Right renal pelvis (tissue), 4 donors: ENCODE data around the gene NEDD4L. TPM values are rescaled to one million over a fixed set of nuclear protein-coding genes. Genes with fewer than 3 reads are reported as not detected.
"Not testable (repeated sequence)": the region's sequence is repeated elsewhere in the genome, so short reads cannot be mapped to it uniquely, and the experiment has no call there.

Experiments used
- DNase-seq, 4 donors: peaks; one replicate each; pipeline ENCODE4 v3.0.0-alpha.2; 2013; ENCODE audit warnings: low read depth in 4 of 4, low spot score in 3 of 4, missing footprints in 1 of 4
- polyA plus RNA-seq, 4 donors: library from polyadenylated mRNA; unstranded; fragments of 120-200 nt; gene quantifications; one replicate each; pipeline ENCODE4 v1.2.1, GENCODE V29; 2013; ENCODE audit not compliant: insufficient read length in 4 of 4

Gene NEDD4L
- polyA plus RNA-seq, 4 donors: 108 to 168 (median 130) TPM

- DNase-seq: no peak
Measured at GRCh38 chr18:58379443-58379842, 335.4 kb downstream of the NEDD4L start.

GRCh38 chr18:58380113-58380512 lies 336.1 kb downstream of the NEDD4L start:
- DNase-seq: not testable (repeated sequence)

- DNase-seq: no peak
Measured at GRCh38 chr18:58381676-58382411, 337.8 kb downstream of the NEDD4L start.

GRCh38 chr18:58382446-58382845 lies 338.4 kb downstream of the NEDD4L start:
- DNase-seq: no peak

- DNase-seq: no peak
Measured at GRCh38 chr18:58385472-58385871, 341.4 kb downstream of the NEDD4L start.

DNA sequence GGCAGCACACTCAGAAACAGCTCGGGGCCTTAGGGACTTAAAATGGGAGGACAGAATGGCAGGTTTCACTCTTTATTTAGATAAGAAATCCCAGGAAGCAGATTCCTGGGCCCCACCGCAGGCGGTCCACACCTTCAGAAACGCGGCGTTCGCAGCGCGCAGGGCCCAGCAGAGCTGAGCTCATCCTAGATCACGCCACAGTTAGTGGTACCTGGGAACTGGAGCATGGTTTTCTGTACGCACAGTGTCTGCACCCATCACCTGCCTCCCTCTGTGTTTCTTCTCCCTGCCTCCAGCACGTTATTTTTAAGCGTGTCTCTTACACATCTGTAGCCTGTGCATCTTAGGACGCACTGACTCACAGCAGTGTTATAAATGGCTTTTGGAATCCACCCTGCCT lies 342.8 kb downstream of the NEDD4L start:
- DNase-seq: no peak

DNA sequence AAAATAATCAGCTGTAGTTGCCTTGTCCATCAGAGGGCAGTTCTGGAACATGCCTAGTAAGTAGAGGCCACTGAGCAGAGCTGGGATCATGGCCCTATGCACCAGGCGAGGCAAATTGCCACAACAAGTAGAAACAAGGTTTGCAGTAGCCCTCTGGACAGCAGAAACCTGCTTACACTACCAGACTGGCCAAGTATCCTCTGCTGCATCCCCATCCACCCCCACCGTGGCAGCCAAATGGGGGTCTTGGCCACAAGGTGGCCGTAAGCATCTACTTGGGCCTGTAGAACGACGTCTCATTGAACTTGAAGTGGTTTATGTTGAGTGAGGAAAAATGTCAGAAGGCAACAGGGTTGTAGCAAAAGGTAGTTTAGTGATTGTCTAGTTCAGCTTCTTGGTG lies 343.7 kb downstream of the NEDD4L start:
- DNase-seq: no peak

GRCh38 chr18:58388736-58389135 lies 344.7 kb downstream of the NEDD4L start:
- no peak for DNase-seq

GRCh38 chr18:58389745-58390144 lies 345.7 kb downstream of the NEDD4L start:
- no peak for DNase-seq

DNA sequence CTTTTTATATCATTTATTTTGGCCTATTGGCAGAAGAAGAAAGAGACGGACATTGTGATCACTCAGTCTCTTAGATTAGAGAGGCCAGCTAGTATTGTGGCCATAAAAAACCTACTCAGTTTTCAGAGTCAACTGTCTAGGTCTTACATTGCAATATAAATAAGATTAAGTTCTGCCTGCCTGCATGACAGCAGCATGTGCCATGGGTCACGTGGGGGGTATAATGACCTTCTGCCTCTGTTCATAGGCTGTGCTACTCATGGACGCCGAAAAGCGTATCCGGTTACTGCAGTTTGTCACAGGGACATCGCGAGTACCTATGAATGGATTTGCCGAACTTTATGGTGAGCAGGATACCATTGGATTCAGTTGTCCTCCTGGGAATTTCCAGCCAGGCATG lies 346.4 kb downstream of the NEDD4L start:
- DNase-seq: peak in 1 of 4 donors; percentile 61

DNA sequence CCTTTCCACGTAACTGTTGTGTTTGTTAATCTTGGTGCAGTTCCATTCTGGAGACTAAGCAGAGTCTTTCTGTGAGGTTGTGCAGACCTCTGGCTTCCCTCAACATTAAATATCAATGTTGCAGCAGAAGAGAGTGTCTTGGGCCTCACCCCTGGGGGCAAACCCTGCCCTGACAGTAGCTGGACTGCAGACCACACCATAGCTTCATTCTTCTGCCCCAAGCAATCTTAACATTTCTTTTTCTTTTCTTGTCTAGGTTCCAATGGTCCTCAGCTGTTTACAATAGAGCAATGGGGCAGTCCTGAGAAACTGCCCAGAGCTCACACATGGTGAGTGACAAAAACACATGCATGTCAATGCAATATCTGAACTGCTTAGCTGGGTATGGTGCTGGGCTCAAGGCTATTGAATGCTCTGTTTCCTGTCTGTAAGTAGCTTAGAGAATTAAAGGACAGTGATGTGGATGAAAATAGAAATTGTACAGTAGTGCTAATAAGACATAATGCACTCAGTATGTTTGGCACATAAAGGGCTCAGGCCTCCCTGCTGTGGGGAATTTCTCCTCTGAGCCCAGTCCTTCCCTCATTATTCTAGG lies 347.3 kb downstream of the NEDD4L start:
- no peak for DNase-seq

- no peak for DNase-seq
Measured at GRCh38 chr18:58391932-58392323, 347.9 kb downstream of the NEDD4L start.

- DNase-seq: no peak
Measured at GRCh38 chr18:58392324-58393000, 348.4 kb downstream of the NEDD4L start.

- DNase-seq: no peak
Measured at GRCh38 chr18:58393295-58393694, 349.3 kb downstream of the NEDD4L start.

- DNase-seq: no peak
Measured at GRCh38 chr18:58394046-58394445, 350.0 kb downstream of the NEDD4L start.

DNA sequence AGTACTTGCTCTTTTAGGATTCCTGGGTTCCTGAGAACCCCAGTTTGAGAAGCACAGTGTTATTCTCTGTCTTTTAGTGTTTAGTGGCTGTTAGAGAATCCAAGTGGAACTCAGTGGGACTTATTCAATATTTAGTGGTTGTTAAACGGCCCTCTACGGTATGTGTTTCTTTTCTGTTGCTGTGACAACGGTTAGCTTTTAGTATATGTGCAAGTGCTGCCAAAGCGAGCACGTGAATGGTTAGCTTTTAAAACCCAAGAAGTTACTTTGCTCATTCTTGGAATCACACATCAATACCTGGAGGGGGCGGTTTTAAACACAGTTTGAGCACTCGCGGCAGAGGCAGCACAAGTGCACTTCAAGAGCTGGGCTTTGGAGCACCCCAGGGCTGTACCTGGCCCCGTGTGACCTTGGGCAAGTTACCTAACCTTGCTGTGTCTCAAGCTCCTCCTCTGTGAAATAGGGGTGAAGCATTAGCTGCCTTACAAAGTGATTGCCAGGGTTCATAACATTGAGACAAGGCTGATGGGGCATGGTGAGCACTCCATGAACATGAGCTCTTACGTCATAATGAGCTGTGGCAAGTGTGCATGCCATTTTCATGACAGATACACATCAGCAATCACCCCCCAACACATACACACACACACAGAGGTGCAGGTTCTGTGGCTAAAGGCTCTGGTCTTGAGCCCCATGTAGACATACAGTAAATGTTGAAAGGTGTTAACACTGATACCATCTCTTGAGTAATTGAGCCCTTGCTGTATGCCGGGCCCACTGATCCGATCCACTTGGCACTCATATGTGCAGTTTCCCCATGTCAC lies 350.8 kb downstream of the NEDD4L start:
- DNase-seq: no peak

DNA sequence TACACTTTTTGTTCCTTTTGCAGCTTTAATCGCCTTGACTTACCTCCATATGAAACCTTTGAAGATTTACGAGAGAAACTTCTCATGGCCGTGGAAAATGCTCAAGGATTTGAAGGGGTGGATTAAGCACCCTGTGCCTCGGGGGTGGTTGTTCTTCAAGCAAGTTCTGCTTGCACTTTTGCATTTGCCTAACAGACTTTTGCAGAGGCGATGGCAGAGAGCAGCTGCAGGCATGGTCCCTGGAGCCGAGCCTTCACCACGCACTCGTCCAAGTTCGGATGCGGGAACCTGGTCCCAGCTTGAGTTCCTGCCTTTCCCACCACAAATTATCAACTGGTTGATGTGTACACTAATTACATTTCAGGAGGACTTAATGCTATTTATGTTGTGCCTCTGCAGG lies 352.1 kb downstream of the NEDD4L start:
- no peak for DNase-seq

GRCh38 chr18:58396966-58397365 lies 352.9 kb downstream of the NEDD4L start:
- no peak for DNase-seq

- no peak for DNase-seq
Measured at GRCh38 chr18:58397385-58398132, 353.5 kb downstream of the NEDD4L start.

- no peak for DNase-seq
Measured at GRCh38 chr18:58398648-58399398, 354.8 kb downstream of the NEDD4L start.
